BE2C (cell line): Measurements from ENCODE around the gene TMEM95.

ENCODE experiments used
- DNase-seq: peaks from one replicate; pipeline ENCODE4 v3.0.0-alpha.2; 2020
- H3K27me3 ChIP-seq: fragments of 250-450 bp; sonication (Bioruptor Pico); 2 replicates; pipeline ENCODE4 v1.5.1; 2020; ENCODE audit warnings: mild to moderate bottlenecking
- H3K36me3 ChIP-seq: fragments of 250-450 bp; sonication (Bioruptor Pico); 2 replicates; pipeline ENCODE4 v1.5.1; 2020; ENCODE audit warnings: mild to moderate bottlenecking
- H3K4me1 ChIP-seq: fragments of 250-450 bp; sonication (Bioruptor Pico); 2 replicates; pipeline ENCODE4 v1.5.1; 2020
- H3K4me3 ChIP-seq: 2 replicates; pipeline ENCODE4 v1.5.1; 2011; ENCODE audit warnings: low read depth, low read length
- H3K9me3 ChIP-seq: fragments of 250-450 bp; sonication (Bioruptor Pico); 2 replicates; pipeline ENCODE4 v1.5.1; 2020
- TF ChIP-seq, protein P1 (sequence below): IDR thresholded peaks from 2 replicates; pipeline ENCODE4 v1.5.1; 2012; ENCODE audit warnings: mild to moderate bottlenecking, low read depth, low read length

Gene TMEM95

DNA sequence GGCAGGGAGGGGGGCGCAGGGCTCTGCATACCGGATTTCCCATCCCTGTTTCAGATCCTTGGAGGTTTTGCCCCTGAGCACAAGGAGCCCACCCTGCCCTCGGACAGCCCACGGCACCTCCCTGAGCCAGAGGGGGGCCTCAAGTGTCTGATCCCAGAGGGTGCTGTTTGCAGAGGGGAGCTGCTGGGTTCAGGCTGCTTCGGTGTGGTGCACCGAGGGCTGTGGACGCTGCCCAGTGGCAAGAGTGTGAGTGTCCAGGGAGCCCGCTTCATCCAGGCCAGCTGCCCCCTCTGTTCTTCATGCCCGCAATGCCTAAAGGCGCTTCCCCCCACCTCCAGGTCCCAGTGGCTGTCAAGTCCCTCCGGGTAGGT is 28.4 kb downstream of the TMEM95 start:
- Histone ChIP-seq H3K36me3 (no peaks in the 10 kb centered on the region), H3K4me1 (no peaks in the 10 kb centered on the region), H3K9me3 (no peaks in the 10 kb centered on the region), H3K4me3 (no peak overlapping the region), H3K27me3 (0 out of 2 replicates have a peak, but pooled peaks cover 3% of the 10 kb centered on the region)
- TF ChIP-seq, protein P1, sequence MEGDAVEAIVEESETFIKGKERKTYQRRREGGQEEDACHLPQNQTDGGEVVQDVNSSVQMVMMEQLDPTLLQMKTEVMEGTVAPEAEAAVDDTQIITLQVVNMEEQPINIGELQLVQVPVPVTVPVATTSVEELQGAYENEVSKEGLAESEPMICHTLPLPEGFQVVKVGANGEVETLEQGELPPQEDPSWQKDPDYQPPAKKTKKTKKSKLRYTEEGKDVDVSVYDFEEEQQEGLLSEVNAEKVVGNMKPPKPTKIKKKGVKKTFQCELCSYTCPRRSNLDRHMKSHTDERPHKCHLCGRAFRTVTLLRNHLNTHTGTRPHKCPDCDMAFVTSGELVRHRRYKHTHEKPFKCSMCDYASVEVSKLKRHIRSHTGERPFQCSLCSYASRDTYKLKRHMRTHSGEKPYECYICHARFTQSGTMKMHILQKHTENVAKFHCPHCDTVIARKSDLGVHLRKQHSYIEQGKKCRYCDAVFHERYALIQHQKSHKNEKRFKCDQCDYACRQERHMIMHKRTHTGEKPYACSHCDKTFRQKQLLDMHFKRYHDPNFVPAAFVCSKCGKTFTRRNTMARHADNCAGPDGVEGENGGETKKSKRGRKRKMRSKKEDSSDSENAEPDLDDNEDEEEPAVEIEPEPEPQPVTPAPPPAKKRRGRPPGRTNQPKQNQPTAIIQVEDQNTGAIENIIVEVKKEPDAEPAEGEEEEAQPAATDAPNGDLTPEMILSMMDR, result no peak
- no peak for DNase-seq

DNA sequence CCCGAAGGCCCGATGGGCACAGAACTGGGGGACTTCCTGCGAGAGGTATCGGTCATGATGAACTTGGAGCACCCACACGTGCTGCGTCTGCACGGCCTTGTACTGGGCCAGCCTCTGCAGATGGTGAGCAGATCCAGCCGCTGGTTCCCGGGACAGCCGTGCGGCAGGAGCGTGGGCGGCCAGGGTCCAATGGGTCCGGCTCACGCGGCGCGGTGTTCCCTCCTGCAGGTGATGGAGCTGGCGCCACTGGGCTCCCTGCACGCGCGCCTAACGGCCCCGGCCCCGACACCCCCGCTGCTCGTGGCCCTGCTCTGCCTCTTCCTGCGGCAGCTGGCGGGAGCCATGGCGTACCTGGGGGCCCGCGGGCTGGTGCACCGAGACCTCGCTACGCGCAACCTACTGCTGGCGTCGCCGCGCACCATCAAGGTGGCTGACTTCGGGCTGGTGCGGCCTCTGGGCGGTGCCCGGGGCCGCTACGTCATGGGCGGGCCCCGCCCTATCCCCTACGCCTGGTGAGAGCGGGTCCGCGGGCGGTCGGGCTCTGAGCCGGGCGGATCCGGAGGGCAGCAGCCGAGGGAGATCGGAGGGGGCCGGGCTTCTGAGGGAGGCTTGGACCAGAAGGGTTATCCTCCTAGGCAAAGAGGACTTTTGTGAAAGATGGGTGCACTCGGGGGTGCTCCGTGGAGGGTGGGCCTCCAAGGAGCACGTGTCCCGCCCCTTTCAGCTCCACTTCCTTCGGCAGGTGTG is 29.0 kb downstream of the TMEM95 start:
- H3K9me3 ChIP-seq, result no peaks in the 10 kb centered on the region
- peak overlapping the region; percentile 45 for H3K4me3 ChIP-seq
- 0 out of 2 replicates have a peak, but pooled peaks cover 3% of the 10 kb centered on the region for H3K27me3 ChIP-seq
- H3K4me1 ChIP-seq, result no peaks in the 10 kb centered on the region
- TF ChIP-seq, protein P1, result no peak
- peak; percentile 62 for DNase-seq
- H3K36me3 ChIP-seq, result no peaks in the 10 kb centered on the region

DNA sequence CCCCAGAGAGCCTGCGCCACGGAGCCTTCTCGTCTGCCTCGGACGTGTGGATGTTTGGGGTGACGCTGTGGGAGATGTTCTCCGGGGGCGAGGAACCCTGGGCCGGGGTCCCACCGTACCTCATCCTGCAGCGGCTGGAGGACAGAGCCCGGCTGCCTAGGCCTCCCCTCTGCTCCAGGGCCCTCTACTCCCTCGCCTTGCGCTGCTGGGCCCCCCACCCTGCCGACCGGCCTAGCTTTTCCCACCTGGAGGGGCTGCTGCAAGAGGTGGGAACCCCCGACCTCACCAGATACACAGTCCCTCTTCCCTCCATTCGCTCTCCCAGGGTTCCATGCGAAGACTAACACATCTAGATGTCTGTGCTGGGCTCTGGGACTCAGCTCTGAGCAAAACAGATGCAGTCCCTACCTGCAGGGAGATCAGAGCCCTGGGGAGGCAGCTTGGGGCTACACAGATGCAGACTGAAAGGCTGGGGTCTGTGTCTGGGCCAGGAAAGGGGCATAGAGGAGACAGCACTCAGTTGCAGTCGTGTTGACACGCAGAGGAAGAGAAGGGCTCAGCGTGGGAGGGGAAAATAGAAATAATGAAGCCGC is 29.6 kb downstream of the TMEM95 start:
- DNase-seq, result no peak
- Histone ChIP-seq H3K4me3 (peak overlapping the region; percentile 45), H3K9me3 (no peaks in the 10 kb centered on the region), H3K27me3 (0 out of 2 replicates have a peak, but pooled peaks cover 3% of the 10 kb centered on the region), H3K36me3 (no peaks in the 10 kb centered on the region), H3K4me1 (no peaks in the 10 kb centered on the region)
- TF ChIP-seq, protein P1, result no peak

DNA sequence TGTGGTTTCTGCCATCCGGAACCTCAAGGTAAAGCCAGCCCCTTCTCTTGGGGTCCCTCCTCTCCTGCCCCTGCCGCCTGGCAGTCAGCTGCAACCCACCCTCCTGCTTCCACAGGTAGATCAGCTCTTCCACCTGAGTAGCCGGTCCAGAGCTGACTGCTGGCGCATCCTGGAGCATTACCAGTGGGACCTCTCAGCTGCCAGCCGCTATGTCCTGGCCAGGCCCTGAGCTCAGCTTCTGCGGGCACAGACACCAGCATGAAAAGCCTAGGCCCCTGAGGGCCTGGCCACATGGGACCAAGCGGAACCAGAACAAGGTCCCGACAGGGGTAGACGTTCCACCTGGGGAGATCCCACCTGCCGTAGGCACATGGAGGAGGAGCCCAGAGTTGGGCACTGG is 33.9 kb downstream of the TMEM95 start:
- TF ChIP-seq, protein P1, result no peak
- Histone ChIP-seq H3K4me3 (no peak overlapping the region), H3K9me3 (no peaks in the 10 kb centered on the region), H3K4me1 (no peaks in the 10 kb centered on the region), H3K36me3 (no peaks in the 10 kb centered on the region), H3K27me3 (no peaks in the 10 kb centered on the region)
- DNase-seq, result no peak

DNA sequence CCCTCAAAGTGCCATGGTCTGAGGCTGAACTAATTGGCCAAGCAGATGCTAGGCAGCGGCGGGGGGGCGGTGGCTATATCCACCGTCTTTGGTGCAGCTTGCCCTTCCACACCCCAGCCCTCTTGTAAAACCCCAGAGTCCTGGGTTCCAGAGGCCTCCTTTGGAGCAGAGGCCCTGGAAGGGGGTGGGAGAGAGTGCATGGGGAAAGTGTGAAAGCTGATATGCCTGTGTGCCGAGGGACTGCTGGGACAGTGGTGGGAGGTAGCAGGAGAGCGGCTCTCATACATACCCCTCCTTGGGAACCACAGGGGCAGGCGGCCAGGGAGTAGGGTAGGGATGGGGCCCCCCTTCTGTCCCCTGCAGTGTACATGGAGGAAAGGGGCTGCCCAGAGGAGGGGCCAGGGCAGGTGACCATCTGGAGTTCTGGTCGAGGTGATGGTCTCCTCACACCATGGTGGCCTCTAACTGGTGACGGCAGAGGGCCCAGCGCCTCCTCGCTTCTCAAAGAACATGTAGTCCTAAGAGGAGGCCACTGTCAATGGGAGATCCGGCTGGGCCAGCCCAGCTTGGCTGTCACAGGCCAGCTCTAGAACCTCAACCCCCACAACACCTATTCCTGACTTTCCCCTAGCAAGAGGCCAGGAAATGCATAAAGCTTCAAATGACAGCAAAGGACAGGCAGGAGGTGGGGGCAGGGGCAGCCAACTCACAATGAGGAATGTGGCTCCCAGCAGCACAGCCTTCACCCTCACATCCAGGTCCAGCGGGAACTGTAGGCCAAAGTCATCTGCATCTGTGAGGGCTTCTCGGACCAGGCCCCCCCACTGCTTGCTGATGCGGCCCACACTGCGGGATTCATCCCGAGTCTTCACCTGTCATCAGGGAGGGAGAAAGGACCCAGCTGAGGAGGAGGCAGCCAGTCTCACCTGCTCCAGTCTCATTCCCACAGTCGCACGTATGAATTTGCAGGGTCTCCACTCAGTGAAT is 35.3 kb downstream of the TMEM95 start:
- Histone ChIP-seq H3K27me3 (no peaks in the 10 kb centered on the region), H3K4me1 (no peaks in the 10 kb centered on the region), H3K4me3 (no peak overlapping the region), H3K36me3 (no peaks in the 10 kb centered on the region), H3K9me3 (no peaks in the 10 kb centered on the region)
- TF ChIP-seq, protein P1, result no peak
- no peak for DNase-seq
